Iris pigment epithelial cell (primary cell): ENCODE results near the gene GPR37L1.
"Not testable (repeated sequence)": the region's sequence is repeated elsewhere in the genome, so short reads cannot be mapped to it uniquely, and the experiment has no call there.

Experiments
- DNase-seq: peaks from one replicate; pipeline ENCODE4 v3.0.0-alpha.2; 2011; ENCODE audit warnings: low read depth

Gene GPR37L1

DNA sequence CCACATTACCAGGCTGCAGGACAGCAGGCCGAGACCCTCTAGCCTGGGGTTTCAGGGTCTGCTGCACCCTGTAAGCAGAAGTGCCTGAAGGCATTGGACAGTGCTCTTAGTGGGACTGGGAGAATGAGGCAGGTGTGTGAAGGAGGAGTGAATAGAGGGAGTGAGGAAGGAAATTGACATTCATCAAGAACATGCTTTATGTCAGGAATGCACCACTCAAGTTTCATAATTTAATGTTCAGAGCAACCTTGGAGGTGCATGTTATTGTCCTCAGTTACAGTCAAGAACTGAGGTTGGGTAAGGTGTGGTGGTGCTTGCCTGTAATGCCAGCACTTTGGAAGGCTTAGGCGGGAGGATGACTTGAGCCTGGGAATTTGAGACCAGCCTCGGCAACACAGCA is 11.7 kb upstream of the GPR37L1 start:
- no peak for DNase-seq

- DNase-seq, result not testable (repeated sequence)
These were observed 11.1 kb upstream of the GPR37L1 start for GRCh38 chr1:202111589-202111988.

GRCh38 chr1:202112859-202113689 is 9.6 kb upstream of the GPR37L1 start:
- DNase-seq, result no peak

DNA sequence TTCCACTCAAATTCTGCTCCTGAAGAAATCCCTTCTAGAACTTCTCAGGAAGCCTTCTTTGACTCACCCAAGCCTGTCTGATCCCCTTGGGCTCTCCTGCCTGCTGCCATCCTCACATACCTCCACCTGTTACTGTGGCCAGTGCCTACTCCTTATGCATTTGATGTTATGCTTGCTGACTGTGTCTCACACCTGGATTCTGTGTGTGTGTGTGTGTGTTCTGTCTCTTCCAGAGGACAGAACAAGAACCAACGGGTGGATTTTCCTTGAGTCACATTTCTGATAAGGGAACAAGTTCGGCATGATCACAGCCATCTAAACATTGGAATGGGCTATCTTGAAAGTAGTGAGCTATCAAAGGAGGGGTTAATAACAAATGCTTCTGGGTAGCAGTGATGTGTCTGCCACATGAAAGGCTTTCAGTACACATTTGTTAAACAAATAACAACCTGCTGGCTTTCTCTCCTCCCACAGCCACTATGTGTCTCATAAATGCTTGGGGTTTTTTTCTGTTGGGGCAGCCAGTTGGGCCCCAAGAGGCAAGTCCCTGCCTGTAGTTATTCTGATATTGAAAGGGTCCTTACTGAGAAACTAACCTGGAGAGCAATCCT is 8.9 kb upstream of the GPR37L1 start:
- no peak for DNase-seq

GRCh38 chr1:202116287-202116686 is 6.4 kb upstream of the GPR37L1 start:
- DNase-seq, result no peak

- no peak for DNase-seq
These were observed 4.8 kb upstream of the GPR37L1 start for GRCh38 chr1:202117898-202118371.

- no peak for DNase-seq
These were observed 1.7 kb upstream of the GPR37L1 start for GRCh38 chr1:202121006-202121405.

DNA sequence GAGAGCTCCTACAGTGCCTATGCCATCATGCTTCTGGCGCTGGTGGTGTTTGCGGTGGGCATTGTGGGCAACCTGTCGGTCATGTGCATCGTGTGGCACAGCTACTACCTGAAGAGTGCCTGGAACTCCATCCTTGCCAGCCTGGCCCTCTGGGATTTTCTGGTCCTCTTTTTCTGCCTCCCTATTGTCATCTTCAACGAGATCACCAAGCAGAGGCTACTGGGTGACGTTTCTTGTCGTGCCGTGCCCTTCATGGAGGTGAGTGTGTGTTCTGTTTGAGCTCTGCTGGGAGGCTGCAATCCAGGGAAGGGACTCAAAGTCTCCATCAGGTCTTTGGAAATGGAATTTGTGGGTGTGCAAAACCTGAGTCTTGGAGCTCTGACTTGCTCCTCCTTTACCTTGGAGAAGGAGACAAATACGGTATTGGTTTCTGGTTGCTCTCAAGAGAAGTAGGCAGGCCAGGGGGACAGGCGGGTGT is 658 bp downstream of the GPR37L1 start:
- no peak for DNase-seq

DNA sequence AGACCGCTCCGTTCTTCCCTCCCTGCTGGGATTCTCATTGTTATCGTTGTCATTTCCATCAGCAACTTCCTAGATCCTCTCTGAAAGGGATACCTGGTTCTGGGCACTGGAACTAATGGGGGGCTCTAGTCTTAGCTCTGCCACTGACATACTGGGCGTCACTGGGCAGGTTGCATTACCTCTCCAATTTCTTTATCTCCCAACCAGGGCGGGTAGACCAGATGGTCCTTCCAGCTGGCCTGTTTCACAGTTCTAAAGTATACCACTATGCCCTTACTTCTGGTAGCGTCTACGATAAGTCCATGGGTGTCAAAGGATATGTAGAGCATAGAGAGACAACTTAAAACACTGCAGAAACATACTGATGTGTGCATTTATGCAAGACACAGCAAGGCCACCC is 1.4 kb downstream of the GPR37L1 start:
- DNase-seq, result no peak

DNA sequence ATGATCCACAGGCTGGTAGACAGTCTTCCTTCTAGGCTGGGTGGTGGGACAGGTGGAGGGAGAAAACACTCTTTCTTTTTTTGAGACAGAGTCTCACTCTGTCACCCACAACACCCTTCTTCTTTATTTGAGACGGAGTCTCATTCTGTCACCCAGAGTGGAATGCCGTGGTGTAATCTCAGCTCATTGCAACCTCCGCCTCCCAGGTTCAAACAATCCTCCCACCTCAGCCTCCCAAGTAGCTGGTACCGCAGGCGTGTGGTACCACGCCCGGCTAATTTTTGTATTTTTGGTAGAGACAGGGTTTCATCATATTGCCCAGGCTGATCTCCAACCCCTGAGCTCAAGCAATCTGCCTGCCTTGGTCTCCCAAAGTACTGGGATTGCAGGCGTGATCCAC is 2.9 kb downstream of the GPR37L1 start:
- DNase-seq, result no peak

- DNase-seq, result no peak
These were observed 3.7 kb downstream of the GPR37L1 start for GRCh38 chr1:202126426-202126825.

- DNase-seq, result no peak
These were observed 4.3 kb downstream of the GPR37L1 start for GRCh38 chr1:202127061-202127460.

- no peak for DNase-seq
These were observed 5.3 kb downstream of the GPR37L1 start for GRCh38 chr1:202127836-202128622.

DNA sequence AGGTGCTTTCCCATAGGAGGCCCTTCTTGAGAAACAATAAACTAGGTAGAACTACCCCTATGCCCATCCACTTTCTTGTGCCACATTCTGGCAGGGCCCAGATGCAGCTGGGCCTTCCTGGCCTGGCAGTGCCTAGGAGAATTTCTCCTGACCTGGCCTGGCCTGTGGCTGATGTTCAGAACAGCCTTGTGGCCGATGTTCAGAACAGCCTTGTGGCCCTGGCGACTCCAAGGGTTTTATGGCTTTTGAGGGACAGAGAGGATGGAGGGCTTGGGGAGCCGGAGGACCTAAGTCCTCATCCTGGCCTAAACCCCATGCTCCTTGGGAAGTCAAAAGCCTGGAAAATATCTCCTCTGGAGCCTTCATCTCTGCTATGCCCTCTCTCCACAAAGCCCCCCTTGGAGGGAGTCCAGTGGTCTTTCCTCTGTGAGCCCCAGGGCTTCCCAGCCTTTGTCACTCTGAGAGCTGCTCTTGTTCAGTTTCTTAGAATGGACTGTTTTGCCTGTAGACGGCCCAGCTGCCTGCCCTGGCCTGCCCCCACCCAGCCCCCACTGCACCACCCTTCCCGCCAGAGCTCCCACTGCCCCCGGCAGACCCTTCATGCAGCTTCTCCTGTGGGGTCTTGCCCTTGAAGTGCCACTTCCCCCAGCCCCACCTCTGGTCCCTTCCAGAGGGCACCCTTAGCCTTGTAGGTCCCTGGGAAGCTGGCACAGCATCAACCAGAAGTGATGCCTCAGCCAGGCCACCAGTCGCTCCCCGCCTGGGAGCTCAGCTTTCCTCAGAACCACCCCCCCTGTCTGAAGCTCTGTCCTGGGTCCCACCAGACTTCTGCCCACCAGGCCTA is 7.0 kb downstream of the GPR37L1 start:
- DNase-seq, result no peak

GRCh38 chr1:202130297-202130721 is 7.6 kb downstream of the GPR37L1 start:
- DNase-seq, result no peak

GRCh38 chr1:202130816-202131522 is 8.3 kb downstream of the GPR37L1 start:
- DNase-seq, result no peak

GRCh38 chr1:202131956-202132821 is 9.5 kb downstream of the GPR37L1 start:
- DNase-seq, result peak; percentile 34

- DNase-seq, result no peak
These were observed 10.3 kb downstream of the GPR37L1 start for GRCh38 chr1:202133001-202133400.

DNA sequence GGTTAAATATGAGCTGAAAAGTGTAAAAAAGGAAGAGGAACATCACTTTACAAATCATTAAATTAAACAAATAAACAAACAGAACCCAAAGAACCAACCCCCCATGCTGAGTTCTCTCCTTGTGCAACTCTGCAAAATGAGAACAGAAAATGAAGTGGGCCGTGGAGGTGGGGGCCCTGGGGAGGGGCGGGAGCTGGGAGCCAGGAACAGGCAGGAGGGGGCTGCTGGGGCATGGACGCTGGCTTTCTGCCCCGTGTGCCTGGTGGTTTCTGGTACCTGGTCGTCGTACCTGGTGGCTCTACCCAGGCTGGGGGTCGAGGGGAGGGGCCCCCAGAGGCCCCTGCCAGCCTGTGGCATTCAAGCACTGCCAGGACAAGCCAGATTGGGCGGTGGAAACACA is 10.8 kb downstream of the GPR37L1 start:
- DNase-seq, result no peak

DNA sequence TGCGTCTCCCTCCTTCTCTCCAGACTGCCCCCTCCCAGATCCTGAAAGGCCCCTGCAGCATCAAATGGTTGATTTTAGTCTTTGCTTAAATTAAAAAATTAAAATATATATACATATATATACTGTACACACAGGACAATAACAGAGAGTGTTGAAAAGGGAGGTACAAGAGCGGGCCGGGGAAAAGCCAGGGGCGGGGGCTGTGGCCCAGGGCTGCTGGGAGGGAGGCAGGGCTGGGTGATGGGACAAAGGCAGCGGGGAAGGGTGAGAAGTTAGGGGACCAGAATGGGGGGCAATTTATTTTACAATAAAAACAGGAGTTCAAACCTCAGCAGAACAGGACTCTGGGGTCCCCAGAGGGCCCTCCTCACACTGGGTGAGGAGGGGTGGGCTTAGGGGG is 11.3 kb downstream of the GPR37L1 start:
- DNase-seq, result no peak
